Measurements from ENCODE around the gene CACNA1H.

- TF ChIP-seq POLR2A (IDR thresholded peaks at IDR 0.05; ENCODE audit: extremely low read depth, insufficient read length) (no peak), CTCF (IDR thresholded peaks at IDR 0.05; ENCODE audit: low read depth, low read length) (no peak), MYC (IDR thresholded peaks at IDR 0.05; ENCODE audit: low read depth, low read length) (no peak), MAX (IDR thresholded peaks at IDR 0.05; ENCODE audit: low read depth, low read length) (no peak)
Measured at GRCh38 chr16:1195393-1195666, 42.4 kb downstream of the CACNA1H start.
